Trophoblast cell (in vitro differentiated cells and primary cell): ENCODE data around the gene CLTA. TPM values are rescaled to one million over a fixed set of nuclear protein-coding genes. Genes with fewer than 3 reads are reported as not detected.
A peak's percentile ranks its signal among the peaks of the same experiment; 100 is the strongest.

Experiments
- DNase-seq, 2 donors: peaks; one replicate each; pipeline ENCODE4 v3.0.0-alpha.2; 2016
- H2AFZ ChIP-seq: 2 replicates; pipeline ENCODE4 v1.6.1; 2013; ENCODE audit warnings: low read length, moderate library complexity, mild to moderate bottlenecking; ENCODE audit not compliant: insufficient read depth, poor library complexity
- H2AK5ac ChIP-seq: 2 replicates; pipeline ENCODE4 v1.6.1; 2013; ENCODE audit warnings: mild to moderate bottlenecking, low read length
- H2BK120ac ChIP-seq: 2 replicates; pipeline ENCODE4 v1.6.1; 2013; ENCODE audit warnings: low read length, mild to moderate bottlenecking, moderate library complexity; ENCODE audit not compliant: insufficient read depth, poor library complexity
- H2BK12ac ChIP-seq: 2 replicates; pipeline ENCODE4 v1.6.1; 2013; ENCODE audit warnings: mild to moderate bottlenecking, low read length, moderate library complexity
- H2BK5ac ChIP-seq: 2 replicates; pipeline ENCODE4 v1.6.1; 2013; ENCODE audit warnings: low read length, low read depth, moderate library complexity, mild to moderate bottlenecking; ENCODE audit not compliant: poor library complexity
- H3K14ac ChIP-seq: 2 replicates; pipeline ENCODE4 v1.6.1; 2013; ENCODE audit warnings: mild to moderate bottlenecking, low read length
- H3K18ac ChIP-seq: 2 replicates; pipeline ENCODE4 v1.6.1; 2013; ENCODE audit warnings: mild to moderate bottlenecking, low read length
- H3K23ac ChIP-seq: 2 replicates; pipeline ENCODE4 v1.6.1; 2013; ENCODE audit warnings: low read length
- H3K27ac ChIP-seq: 2 replicates; pipeline ENCODE4 v1.5.1; 2013; ENCODE audit warnings: low read depth, mild to moderate bottlenecking, inconsistent platforms, low read length, moderate library complexity
- H3K27me3 ChIP-seq: 2 replicates; pipeline ENCODE4 v1.6.1; 2013; ENCODE audit warnings: inconsistent platforms, mild to moderate bottlenecking, low read length, moderate library complexity; ENCODE audit not compliant: insufficient read depth
- H3K36me3 ChIP-seq, 2 experiments: 1 replicate in 1 of 2; 2 replicates in 1 of 2; pipeline ENCODE4 v1.6.1; 2013; ENCODE audit warnings: low read length in 2 of 2, mild to moderate bottlenecking in 2 of 2, moderate library complexity in 1 of 2; ENCODE audit not compliant: insufficient read depth in 2 of 2, control insufficient read depth in 1 of 2
- H3K4ac ChIP-seq: 2 replicates; pipeline ENCODE4 v1.6.1; 2013; ENCODE audit warnings: low read depth, mild to moderate bottlenecking, low read length, moderate library complexity
- H3K4me1 ChIP-seq, 2 experiments: 1 replicate in 1 of 2; 2 replicates in 1 of 2; pipeline ENCODE4 v1.6.1; 2013; ENCODE audit warnings: low read length in 2 of 2, mild to moderate bottlenecking in 2 of 2, moderate library complexity in 1 of 2; ENCODE audit not compliant: insufficient read depth in 2 of 2, control insufficient read depth in 1 of 2
- H3K4me2 ChIP-seq: 2 replicates; pipeline ENCODE4 v1.6.1; 2013; ENCODE audit warnings: inconsistent platforms, mild to moderate bottlenecking, low read length, moderate library complexity
- H3K4me3 ChIP-seq: 2 replicates; pipeline ENCODE4 v1.5.1; 2013; ENCODE audit warnings: mild to moderate bottlenecking, low read depth, low read length, inconsistent platforms
- H3K79me1 ChIP-seq: one replicate; pipeline ENCODE4 v1.6.1; 2013; ENCODE audit warnings: low read length
- H3K79me2 ChIP-seq: 2 replicates; pipeline ENCODE4 v1.6.1; 2013; ENCODE audit warnings: low read length, mild to moderate bottlenecking; ENCODE audit not compliant: control insufficient read depth, insufficient read depth, poor library complexity
- H3K9ac ChIP-seq: 2 replicates; pipeline ENCODE4 v1.6.1; 2013; ENCODE audit warnings: mild to moderate bottlenecking, low read length
- H3K9me3 ChIP-seq: 2 replicates; pipeline ENCODE4 v1.6.1; 2013; ENCODE audit warnings: low read depth, mild to moderate bottlenecking, control low read depth, inconsistent platforms, low read length; ENCODE audit not compliant: insufficient read depth
- H4K12ac ChIP-seq: 2 replicates; pipeline ENCODE4 v1.6.1; 2013; ENCODE audit warnings: low read depth, mild to moderate bottlenecking, low read length, moderate library complexity
- H4K8ac ChIP-seq: 2 replicates; pipeline ENCODE4 v1.6.1; 2013; ENCODE audit warnings: low read depth, mild to moderate bottlenecking, low read length, moderate library complexity
- H4K91ac ChIP-seq: one replicate; pipeline ENCODE4 v1.6.1; 2013; ENCODE audit warnings: low read depth, mild to moderate bottlenecking, low read length, moderate library complexity
- WGBS: extraction: QIAGEN DNeasy Blood & Tissue Kit; methylation state at CpG from one replicate; pipeline ENCODE4 v1.1.7; 2013; ENCODE audit warnings: missing lambda C conversion rate; ENCODE audit not compliant: insufficient read length, insufficient coverage; ENCODE audit errors: extremely low coverage; 5-methylcytosine and 5-hydroxymethylcytosine counted together
- polyA plus RNA-seq: library from polyadenylated mRNA; stranded (reverse); fragments of 200-250 nt; gene quantifications from 2 replicates; pipeline ENCODE4 v1.2.3, GENCODE V29; 2013

Gene CLTA
- polyA plus RNA-seq: 489 and 493 TPM in 2 replicates

GRCh38 chr9:36190388-36191289 lies at the start of gene CLTA:
CLTA (plus strand) TSS chr9:36190921; CDS start chr9:36191057, 136 bp downstream.
- Histone ChIP-seq H3K18ac (peak within 1 kb of the TSS; percentile 98), H4K8ac (peak within 1 kb of the TSS; percentile 95), H3K27ac (peak within 1 kb of the TSS; percentile 81), H3K4ac (peak within 1 kb of the TSS; percentile 100), H3K9me3 (no peaks in the 10 kb centered on the region), H3K23ac (no peak within 1 kb of the TSS), H3K9ac (peak within 1 kb of the TSS; percentile 98), H3K79me1 (peaks cover 14% of the 10 kb centered on the region), H3K4me2 (peak within 1 kb of the TSS; percentile 70), H3K4me1 (peaks cover 7 to 20% of the 10 kb centered on the region in 2 experiments), H3K79me2 (peaks cover 18% of the 10 kb centered on the region), H3K36me3 (peaks cover 0 to 2% of the 10 kb centered on the region in 2 experiments), H3K14ac (peak within 1 kb of the TSS; percentile 93), H4K91ac (peak within 1 kb of the TSS; percentile 92), H2AFZ (peak within 1 kb of the TSS; percentile 81), H2AK5ac (peak within 1 kb of the TSS; percentile 83), H3K27me3 (no peaks in the 10 kb centered on the region), H2BK12ac (no peak within 1 kb of the TSS), H2BK5ac (peak within 1 kb of the TSS; percentile 87), H4K12ac (peak within 1 kb of the TSS; percentile 80), H3K4me3 (peak within 1 kb of the TSS; percentile 96), H2BK120ac (peak within 1 kb of the TSS; percentile 93)
- WGBS: no CpG with 5 or more reads among the region's 68 CpGs
- DNase-seq: peak; percentile 98 to 99

GRCh38 chr9:36141288-36141687 lies 49.4 kb upstream of the CLTA start:
- H3K18ac ChIP-seq: no peak overlapping the region
- H4K8ac ChIP-seq: no peak overlapping the region

GRCh38 chr9:36141761-36142160 lies 49.0 kb upstream of the CLTA start:
- H3K9me3 ChIP-seq: peaks cover 7% of the 10 kb centered on the region
- WGBS: no CpG with 5 or more reads among the region's 7 CpGs
- no peak overlapping the region for H4K8ac ChIP-seq
- no peak overlapping the region for H3K23ac ChIP-seq
- no peak overlapping the region for H2BK120ac ChIP-seq
- no peak overlapping the region for H3K4ac ChIP-seq
- no peak overlapping the region for H2AFZ ChIP-seq
- H3K18ac ChIP-seq: no peak overlapping the region
- H3K14ac ChIP-seq: no peak overlapping the region
- H2BK5ac ChIP-seq: no peak overlapping the region
- H3K79me1 ChIP-seq: peaks cover 7% of the 10 kb centered on the region
- no peak for DNase-seq
- peaks cover 9% of the 10 kb centered on the region in 2 experiments for H3K4me1 ChIP-seq
- H3K27me3 ChIP-seq: peaks cover 4% of the 10 kb centered on the region
- no peak overlapping the region for H4K91ac ChIP-seq
- peaks cover 5% of the 10 kb centered on the region for H3K79me2 ChIP-seq
- H3K27ac ChIP-seq: no peak overlapping the region
- H2BK12ac ChIP-seq: no peak overlapping the region
- no peak overlapping the region for H3K4me2 ChIP-seq
- no peak overlapping the region for H4K12ac ChIP-seq
- H2AK5ac ChIP-seq: no peak overlapping the region
- H3K36me3 ChIP-seq: peaks cover 0 to 22% of the 10 kb centered on the region in 2 experiments
- no peak overlapping the region for H3K4me3 ChIP-seq
- H3K9ac ChIP-seq: no peak overlapping the region

More at GRCh38 chr9:36141288-36141687, 49.4 kb upstream of the CLTA start:
- no peak overlapping the region for H4K91ac ChIP-seq
- no peak overlapping the region for H3K9ac ChIP-seq
- H3K4ac ChIP-seq: no peak overlapping the region
- WGBS: no CpG with 5 or more reads among the region's 4 CpGs
- DNase-seq: peak in 1 of 2 donors; percentile 18
- no peak overlapping the region for H2BK120ac ChIP-seq
- H3K36me3 ChIP-seq: peaks cover 0 to 22% of the 10 kb centered on the region in 2 experiments
- no peak overlapping the region for H3K4me2 ChIP-seq
- no peak overlapping the region for H3K4me3 ChIP-seq
- no peak overlapping the region for H2BK12ac ChIP-seq
- no peak overlapping the region for H2AFZ ChIP-seq
- H3K27ac ChIP-seq: no peak overlapping the region
- no peak overlapping the region for H4K12ac ChIP-seq
- no peak overlapping the region for H2AK5ac ChIP-seq
- H3K4me1 ChIP-seq: peaks cover 9 to 10% of the 10 kb centered on the region in 2 experiments
- no peak overlapping the region for H3K23ac ChIP-seq
- peaks cover 4% of the 10 kb centered on the region for H3K27me3 ChIP-seq
- peaks cover 8% of the 10 kb centered on the region for H3K79me2 ChIP-seq
- peaks cover 10% of the 10 kb centered on the region for H3K79me1 ChIP-seq
- H3K14ac ChIP-seq: no peak overlapping the region
- no peak overlapping the region for H2BK5ac ChIP-seq
- peaks cover 7% of the 10 kb centered on the region for H3K9me3 ChIP-seq

- peaks cover 7% of the 10 kb centered on the region for H3K9me3 ChIP-seq
- no peak overlapping the region for H4K8ac ChIP-seq
- H2BK5ac ChIP-seq: no peak overlapping the region
- H3K36me3 ChIP-seq: peaks cover 3 to 23% of the 10 kb centered on the region in 2 experiments
- H4K12ac ChIP-seq: no peak overlapping the region
- no peak overlapping the region for H3K18ac ChIP-seq
- H3K4ac ChIP-seq: no peak overlapping the region
- H3K4me3 ChIP-seq: no peak overlapping the region
- WGBS: no CpG with 5 or more reads among the region's 12 CpGs
- H4K91ac ChIP-seq: no peak overlapping the region
- DNase-seq: no peak
- H3K79me2 ChIP-seq: no peaks in the 10 kb centered on the region
- no peak overlapping the region for H3K27ac ChIP-seq
- no peak overlapping the region for H3K9ac ChIP-seq
- H3K23ac ChIP-seq: no peak overlapping the region
- no peak overlapping the region for H3K4me2 ChIP-seq
- no peak overlapping the region for H2BK120ac ChIP-seq
- H3K14ac ChIP-seq: no peak overlapping the region
- H3K27me3 ChIP-seq: peaks cover 2% of the 10 kb centered on the region
- H3K4me1 ChIP-seq: peaks cover under 1% of the 10 kb centered on the region in 2 experiments
- no peak overlapping the region for H2AFZ ChIP-seq
- H3K79me1 ChIP-seq: no peaks in the 10 kb centered on the region
- H2AK5ac ChIP-seq: no peak overlapping the region
- no peak overlapping the region for H2BK12ac ChIP-seq
Observed at GRCh38 chr9:36142510-36143244, 48.0 kb upstream of the CLTA start.
